ENCODE measurements around the gene ARHGAP24.

DNA sequence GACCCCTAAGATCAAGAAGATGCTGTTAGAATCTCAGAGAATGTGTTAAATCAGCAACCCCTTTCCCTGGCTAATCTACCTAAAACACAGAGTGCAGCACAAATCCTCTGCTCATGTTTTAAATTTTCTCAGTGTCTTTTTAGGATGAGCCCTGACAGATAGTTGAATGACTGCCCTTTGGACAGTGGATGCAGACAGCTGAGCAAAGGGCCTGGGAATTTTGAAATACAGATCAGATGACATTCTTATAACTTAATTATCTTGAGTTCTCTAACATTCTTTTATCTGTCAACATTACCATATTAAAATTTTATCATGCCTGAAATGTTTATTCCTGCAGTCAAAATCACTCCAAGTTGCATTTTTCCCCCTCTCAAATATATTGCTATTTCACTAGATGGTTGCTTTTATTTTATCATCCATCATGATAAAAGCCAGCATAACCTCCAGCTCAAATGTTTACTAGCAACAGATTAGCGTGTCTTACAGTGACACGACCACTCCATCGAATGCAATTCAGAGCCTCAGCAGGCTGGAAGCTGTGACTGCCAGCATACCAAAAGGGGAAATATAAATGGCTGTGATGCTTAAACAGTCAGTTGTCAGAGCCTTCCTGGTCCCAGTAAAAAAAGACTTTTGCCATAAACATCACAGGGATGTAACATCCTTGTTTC lies 22.8 kb upstream of the ARHGAP24 start:
- TF ChIP-seq FOXA1 (IDR thresholded peaks at IDR 0.05): no peak
- no peak for TF ChIP-seq ELF4 (IDR thresholded peaks at IDR 0.05)
- no peak for TF ChIP-seq CTBP1 (IDR thresholded peaks at IDR 0.05; ENCODE audit: borderline replicate concordance)
- no peak for TF ChIP-seq FOXM1 (IDR thresholded peaks at IDR 0.05; ENCODE audit: borderline replicate concordance)
- no peak for TF ChIP-seq NFRKB (IDR thresholded peaks at IDR 0.05)
- no peak for TF ChIP-seq SP1 (IDR thresholded peaks at IDR 0.05)
- TF ChIP-seq FOXK2 (IDR thresholded peaks at IDR 0.05): no peak
- no peak for TF ChIP-seq HDGF (IDR thresholded peaks at IDR 0.05; ENCODE audit: borderline replicate concordance)
- TF ChIP-seq TARDBP (IDR thresholded peaks at IDR 0.05): no peak
- TF ChIP-seq BHLHE40 (IDR thresholded peaks at IDR 0.05; ENCODE audit: borderline replicate concordance): no peak
- TF ChIP-seq, protein P1, sequence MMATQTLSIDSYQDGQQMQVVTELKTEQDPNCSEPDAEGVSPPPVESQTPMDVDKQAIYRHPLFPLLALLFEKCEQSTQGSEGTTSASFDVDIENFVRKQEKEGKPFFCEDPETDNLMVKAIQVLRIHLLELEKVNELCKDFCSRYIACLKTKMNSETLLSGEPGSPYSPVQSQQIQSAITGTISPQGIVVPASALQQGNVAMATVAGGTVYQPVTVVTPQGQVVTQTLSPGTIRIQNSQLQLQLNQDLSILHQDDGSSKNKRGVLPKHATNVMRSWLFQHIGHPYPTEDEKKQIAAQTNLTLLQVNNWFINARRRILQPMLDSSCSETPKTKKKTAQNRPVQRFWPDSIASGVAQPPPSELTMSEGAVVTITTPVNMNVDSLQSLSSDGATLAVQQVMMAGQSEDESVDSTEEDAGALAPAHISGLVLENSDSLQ (IDR thresholded peaks at IDR 0.05): no peak
- TF ChIP-seq ZNF384 (IDR thresholded peaks at IDR 0.05): no peak
